GM21737 (cell line): ENCODE results near the gene IRAK1BP1.
"Not testable (repeated sequence)": the region's sequence is repeated elsewhere in the genome, so short reads cannot be mapped to it uniquely, and the experiment has no call there.

Experiments
- ATAC-seq: cut with Tn5 transposase; IDR thresholded peaks from one replicate; pipeline ENCODE4 v1.9.1; 2021; ENCODE audit warnings: mild to moderate bottlenecking, moderate library complexity; ENCODE audit not compliant: unreplicated experiment

The IRAK1BP1 gene

GRCh38 chr6:78883651-78884050, 16.3 kb downstream of the IRAK1BP1 start:
- no peak for ATAC-seq

- not testable (repeated sequence) for ATAC-seq
These were observed 22.6 kb downstream of the IRAK1BP1 start for GRCh38 chr6:78889901-78890300.

- ATAC-seq: no peak
These were observed 28.9 kb downstream of the IRAK1BP1 start for GRCh38 chr6:78896227-78896626.

- no peak for ATAC-seq
These were observed 41.3 kb downstream of the IRAK1BP1 start for GRCh38 chr6:78908621-78909020.

- no peak for ATAC-seq
These were observed 42.0 kb downstream of the IRAK1BP1 start for GRCh38 chr6:78909391-78909790.

GRCh38 chr6:78910010-78910409, 42.7 kb downstream of the IRAK1BP1 start:
- ATAC-seq: no peak

- peak; percentile 60 for ATAC-seq
These were observed 43.3 kb downstream of the IRAK1BP1 start for GRCh38 chr6:78910591-78911171.

GRCh38 chr6:78911218-78911940, 44.0 kb downstream of the IRAK1BP1 start:
- ATAC-seq: no peak

- no peak for ATAC-seq
These were observed 49.1 kb downstream of the IRAK1BP1 start for GRCh38 chr6:78916411-78916810.

GRCh38 chr6:78917788-78918187, 50.4 kb downstream of the IRAK1BP1 start:
- ATAC-seq: no peak

- ATAC-seq: not testable (repeated sequence)
These were observed 53.8 kb downstream of the IRAK1BP1 start for GRCh38 chr6:78921168-78921567.

GRCh38 chr6:78925317-78925716, 58.0 kb downstream of the IRAK1BP1 start:
- ATAC-seq: no peak

GRCh38 chr6:78935553-78935952, 68.2 kb downstream of the IRAK1BP1 start:
- no peak for ATAC-seq

GRCh38 chr6:78936515-78936914, 69.2 kb downstream of the IRAK1BP1 start:
- no peak for ATAC-seq

- ATAC-seq: no peak
These were observed 75.1 kb downstream of the IRAK1BP1 start for GRCh38 chr6:78942446-78942845.

GRCh38 chr6:78947529-78947928, 80.2 kb downstream of the IRAK1BP1 start:
- no peak for ATAC-seq

GRCh38 chr6:78947962-78948361, 80.6 kb downstream of the IRAK1BP1 start:
- ATAC-seq: no peak

GRCh38 chr6:78948785-78949184, 81.4 kb downstream of the IRAK1BP1 start:
- ATAC-seq: no peak

- ATAC-seq: no peak
These were observed 85.0 kb downstream of the IRAK1BP1 start for GRCh38 chr6:78952362-78952761.
